T-helper 2 cell treated with Interferon-gamma antibody and Interleukin-4, amounts not matched to agents 5 μg/mL and 100 μg/mL, for 36 hours (primary cell): Measurements from ENCODE around the gene TBC1D4.

ENCODE experiments used
- DNase-seq: peaks from one replicate; pipeline ENCODE4 v3.0.0; 2021; ENCODE audit warnings: low spot score
- H3K27ac Mint-ChIP-seq: one replicate; pipeline ENCODE4 v1.8.0; 2021; ENCODE audit warnings: mild to moderate bottlenecking, mixed read lengths
- H3K27me3 Mint-ChIP-seq: one replicate; pipeline ENCODE4 v1.8.0; 2021; ENCODE audit warnings: low read depth, mixed read lengths
- H3K36me3 Mint-ChIP-seq: one replicate; pipeline ENCODE4 v1.8.0; 2021; ENCODE audit warnings: low read depth, mixed read lengths
- H3K4me1 Mint-ChIP-seq: one replicate; pipeline ENCODE4 v1.8.0; 2021; ENCODE audit warnings: low read depth, mixed read lengths
- H3K4me3 Mint-ChIP-seq: one replicate; pipeline ENCODE4 v1.8.0; 2022; ENCODE audit warnings: mild to moderate bottlenecking, moderate library complexity, mixed read lengths
- H3K9me3 Mint-ChIP-seq: one replicate; pipeline ENCODE4 v1.8.0; 2021; ENCODE audit warnings: mixed read lengths

Gene TBC1D4

DNA sequence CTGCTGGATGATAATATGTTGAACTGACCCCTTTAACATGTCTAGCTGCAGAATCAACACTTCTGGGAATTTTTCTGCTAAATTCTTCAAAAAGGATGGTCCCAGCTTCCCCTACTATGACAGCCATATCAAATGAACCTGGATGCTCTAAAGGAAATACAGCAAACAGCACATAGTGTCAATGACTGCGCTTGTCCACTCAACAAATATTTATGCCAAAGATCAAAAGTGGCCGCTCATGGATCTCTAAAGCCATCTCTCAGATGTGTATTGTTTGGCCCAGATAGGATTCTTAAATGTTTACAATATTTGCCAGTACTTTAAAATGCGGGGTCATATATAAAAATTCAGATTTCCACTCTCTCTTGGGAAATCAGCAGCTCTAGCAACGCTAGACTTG is 3.3 kb downstream of the TBC1D4 start:
- Mint-ChIP-seq H3K4me3 (no peak overlapping the region), H3K4me1 (peaks cover 9% of the 10 kb centered on the region), H3K27ac (no peak overlapping the region), H3K36me3 (no peaks in the 10 kb centered on the region), H3K9me3 (no peaks in the 10 kb centered on the region), H3K27me3 (peaks cover 51% of the 10 kb centered on the region)
- DNase-seq = no peak

DNA sequence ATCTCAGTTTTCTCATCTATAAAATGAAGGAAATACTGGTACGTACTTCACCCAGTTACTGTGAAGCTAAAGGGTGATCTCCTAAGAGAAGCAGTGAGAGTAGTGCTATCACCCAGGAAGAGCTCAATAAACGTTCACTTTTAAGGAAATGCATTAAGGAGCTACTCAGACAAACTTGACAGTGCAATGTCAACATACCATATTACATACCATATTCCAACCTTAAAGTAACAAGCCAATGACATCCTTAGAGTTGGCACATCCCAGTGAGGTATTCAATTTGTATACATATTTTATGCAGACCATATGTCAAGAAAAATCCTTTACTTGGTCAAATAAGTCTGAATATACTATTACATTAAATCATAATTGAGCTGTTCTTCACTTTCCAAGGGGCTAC is 7.0 kb downstream of the TBC1D4 start:
- H3K27me3 Mint-ChIP-seq = peaks cover 34% of the 10 kb centered on the region
- H3K27ac Mint-ChIP-seq = no peak overlapping the region
- DNase-seq = no peak
- no peak overlapping the region for H3K4me3 Mint-ChIP-seq
- no peaks in the 10 kb centered on the region for H3K4me1 Mint-ChIP-seq
- H3K36me3 Mint-ChIP-seq = no peaks in the 10 kb centered on the region
- H3K9me3 Mint-ChIP-seq = no peaks in the 10 kb centered on the region

DNA sequence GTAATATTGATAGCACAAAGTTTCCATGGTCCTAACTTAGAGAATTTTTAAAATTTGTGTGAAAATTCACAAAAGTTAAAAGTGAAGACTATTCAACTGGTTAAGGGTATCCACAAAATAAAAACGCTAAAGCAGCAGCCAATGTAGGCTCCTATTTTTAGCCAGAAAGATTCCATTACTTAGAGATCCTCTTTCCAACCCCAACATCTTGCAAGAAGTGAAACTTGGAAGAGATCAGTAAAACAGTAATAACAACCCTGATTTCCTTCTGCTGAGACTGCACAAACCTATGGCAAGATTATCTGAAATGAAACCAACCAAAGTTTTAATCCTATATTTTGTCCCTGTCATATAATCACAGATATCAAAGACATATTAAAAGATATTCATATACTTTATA is 8.5 kb downstream of the TBC1D4 start:
- no peaks in the 10 kb centered on the region for H3K36me3 Mint-ChIP-seq
- H3K27me3 Mint-ChIP-seq = peaks cover 21% of the 10 kb centered on the region
- DNase-seq = no peak
- H3K4me1 Mint-ChIP-seq = no peaks in the 10 kb centered on the region
- no peak overlapping the region for H3K4me3 Mint-ChIP-seq
- H3K9me3 Mint-ChIP-seq = no peaks in the 10 kb centered on the region
- H3K27ac Mint-ChIP-seq = no peak overlapping the region

DNA sequence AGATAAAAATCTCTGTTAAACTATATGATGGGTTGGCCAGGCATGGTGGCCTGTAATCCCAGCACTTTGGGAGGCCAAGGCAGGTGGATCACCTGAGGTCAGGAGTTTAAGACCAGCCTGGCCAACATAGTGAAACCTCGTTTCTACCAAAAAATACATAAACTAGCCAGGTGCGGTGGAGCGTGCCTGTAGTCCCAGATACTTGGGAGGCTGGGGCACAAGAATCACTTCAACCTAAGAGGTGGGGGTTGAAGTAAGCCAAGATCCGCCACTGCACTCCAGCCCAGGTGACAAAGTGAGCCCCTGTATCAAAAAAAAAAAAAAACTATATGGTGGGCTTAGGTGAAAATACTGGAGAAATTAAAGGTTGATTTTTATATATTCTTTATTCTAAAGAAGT is 11.3 kb downstream of the TBC1D4 start:
- Mint-ChIP-seq H3K4me3 (no peak overlapping the region), H3K4me1 (no peaks in the 10 kb centered on the region), H3K27ac (no peak overlapping the region), H3K27me3 (peaks cover 5% of the 10 kb centered on the region), H3K36me3 (no peaks in the 10 kb centered on the region), H3K9me3 (no peaks in the 10 kb centered on the region)
- no peak for DNase-seq

DNA sequence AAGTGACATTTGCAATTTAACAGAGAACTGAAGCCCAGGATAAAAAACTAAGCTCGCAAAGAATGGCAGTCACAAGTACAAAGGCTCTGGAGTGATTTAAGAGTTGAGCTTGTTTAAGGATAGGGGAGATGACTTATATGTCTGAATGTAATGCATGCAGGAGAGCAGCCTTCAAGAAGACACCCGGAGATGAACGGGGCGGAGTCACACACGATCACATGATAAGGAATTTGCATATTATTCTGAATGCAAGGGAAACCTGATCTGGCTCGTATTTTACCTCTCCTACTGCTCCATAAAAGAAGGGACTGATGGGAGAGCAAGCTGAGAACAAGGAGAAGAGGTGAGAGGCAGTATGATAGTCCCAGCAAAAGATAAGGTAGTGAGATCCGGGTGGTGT is 12.9 kb downstream of the TBC1D4 start:
- Mint-ChIP-seq H3K4me1 (no peaks in the 10 kb centered on the region), H3K9me3 (no peaks in the 10 kb centered on the region)

DNA sequence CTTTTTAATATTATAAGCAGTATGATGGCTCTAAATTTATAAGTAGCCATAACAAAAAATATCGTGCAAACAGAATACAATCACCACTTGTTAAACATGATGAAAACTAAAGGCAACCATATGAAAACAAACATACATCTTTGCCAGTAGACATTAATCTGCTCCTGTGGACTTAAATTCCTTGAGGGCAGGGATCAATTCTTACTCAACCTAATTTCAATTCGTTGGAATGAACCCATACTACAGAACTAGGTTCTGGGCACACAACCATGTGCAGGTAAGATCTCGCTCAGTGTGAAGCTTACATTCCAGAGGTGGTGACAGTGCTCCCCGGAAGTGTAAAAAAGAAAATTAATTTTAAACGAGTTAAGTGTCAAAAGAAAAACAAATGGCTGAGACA is 13.4 kb downstream of the TBC1D4 start:
- Mint-ChIP-seq H3K4me3 (no peak overlapping the region), H3K36me3 (no peaks in the 10 kb centered on the region), H3K9me3 (no peaks in the 10 kb centered on the region), H3K27me3 (peaks cover 5% of the 10 kb centered on the region), H3K27ac (no peak overlapping the region), H3K4me1 (no peaks in the 10 kb centered on the region)
- no peak for DNase-seq

More for the DNA sequence above, 12.9 kb downstream of the TBC1D4 start:
- no peak for DNase-seq
- Mint-ChIP-seq H3K27ac (no peak overlapping the region), H3K36me3 (no peaks in the 10 kb centered on the region), H3K27me3 (peaks cover 5% of the 10 kb centered on the region), H3K4me3 (no peak overlapping the region)

DNA sequence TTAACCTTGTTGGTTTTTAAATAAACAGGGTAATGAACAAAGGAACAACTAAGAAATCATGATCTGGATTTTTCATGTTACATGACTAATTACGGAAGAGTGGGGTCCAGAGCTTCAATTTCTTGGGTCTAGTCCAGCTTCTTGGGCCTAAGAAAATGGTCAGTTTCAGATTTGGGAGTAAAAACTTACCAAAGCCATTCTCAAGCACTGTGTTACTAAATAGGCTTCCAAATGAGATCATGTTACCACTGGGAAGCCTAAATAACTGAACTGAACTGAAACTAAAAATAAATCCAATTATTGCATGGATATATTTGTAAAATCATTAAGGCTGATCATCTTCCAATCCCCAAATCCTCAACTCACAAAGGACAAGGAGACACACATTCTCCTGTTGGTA is 13.9 kb downstream of the TBC1D4 start:
- Mint-ChIP-seq H3K9me3 (no peaks in the 10 kb centered on the region), H3K27me3 (peaks cover 5% of the 10 kb centered on the region), H3K4me1 (no peaks in the 10 kb centered on the region), H3K4me3 (no peak overlapping the region), H3K27ac (no peak overlapping the region), H3K36me3 (no peaks in the 10 kb centered on the region)
- no peak for DNase-seq

DNA sequence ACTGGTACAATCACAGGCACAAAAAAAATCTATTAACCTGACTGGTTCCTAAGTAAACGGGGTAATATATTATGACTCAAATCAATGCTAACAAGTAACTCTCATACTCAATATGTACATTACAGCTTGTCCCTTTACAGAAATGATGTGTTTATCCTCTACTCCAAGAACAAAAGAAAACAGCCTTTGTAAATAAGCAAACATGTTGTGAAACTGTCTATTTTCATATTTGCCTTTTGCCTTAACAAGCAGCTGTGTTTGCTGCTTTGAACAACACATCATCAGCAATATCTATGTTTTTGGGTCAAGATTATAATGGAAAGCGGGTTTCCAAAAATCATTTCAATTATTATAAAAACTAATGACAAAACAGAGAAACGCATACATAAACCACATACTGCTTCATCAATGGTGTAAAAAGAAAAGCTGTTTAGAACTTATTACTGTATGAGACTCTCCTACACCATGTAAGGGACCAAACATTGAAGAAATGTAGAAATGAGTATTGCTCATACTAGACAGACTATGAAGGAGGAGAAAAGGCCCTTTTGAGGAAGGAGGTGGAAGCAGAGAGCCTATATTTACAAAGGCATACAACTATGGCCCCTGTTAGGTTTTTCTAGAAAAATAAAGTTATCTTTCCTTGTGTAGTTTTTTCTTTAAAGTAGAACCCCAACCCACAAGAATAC is 14.8 kb downstream of the TBC1D4 start:
- Mint-ChIP-seq H3K27ac (no peak overlapping the region), H3K27me3 (peaks cover 6% of the 10 kb centered on the region), H3K4me3 (no peak overlapping the region), H3K9me3 (no peaks in the 10 kb centered on the region), H3K4me1 (no peaks in the 10 kb centered on the region), H3K36me3 (no peaks in the 10 kb centered on the region)
- no peak for DNase-seq

DNA sequence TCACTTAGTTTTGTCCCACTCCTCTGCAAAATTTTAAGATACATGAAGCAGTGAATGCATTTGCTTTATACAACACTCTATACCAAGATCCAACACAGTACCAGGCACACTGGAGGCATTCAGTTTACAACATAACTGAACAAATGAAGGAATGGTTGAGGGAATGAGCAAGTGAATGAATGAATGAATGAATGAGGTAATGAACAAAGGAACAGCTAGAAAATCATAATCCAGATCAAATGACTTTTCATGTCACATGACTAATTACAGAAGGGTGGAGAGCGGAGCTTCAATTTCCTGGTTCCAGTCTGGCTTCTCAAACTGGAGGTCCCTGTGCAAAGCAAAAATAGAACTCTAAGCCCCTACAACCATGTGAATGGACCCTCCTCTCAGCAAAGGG is 16.7 kb downstream of the TBC1D4 start:
- Mint-ChIP-seq H3K4me1 (no peaks in the 10 kb centered on the region), H3K9me3 (no peaks in the 10 kb centered on the region), H3K27me3 (peaks cover 6% of the 10 kb centered on the region), H3K4me3 (no peak overlapping the region), H3K36me3 (no peaks in the 10 kb centered on the region), H3K27ac (no peak overlapping the region)
- DNase-seq = no peak

DNA sequence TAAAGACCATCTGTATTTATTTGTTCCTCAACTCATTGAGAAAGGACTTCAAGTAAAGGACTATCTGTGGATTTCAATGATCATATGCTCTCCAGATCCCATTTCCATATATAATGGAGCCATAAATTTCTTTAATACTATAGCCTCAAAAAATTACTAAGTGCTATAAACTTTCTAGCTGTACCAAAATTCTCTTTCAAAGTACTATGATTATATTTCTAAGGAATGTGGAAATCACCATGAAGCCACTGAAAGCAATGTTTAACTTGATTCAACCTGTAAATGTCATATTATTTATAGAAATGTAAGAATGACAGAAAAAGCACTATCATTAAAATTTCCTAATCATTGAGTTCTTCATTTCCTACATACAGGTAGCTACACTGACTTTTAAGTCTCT is 20.7 kb downstream of the TBC1D4 start:
- no peak overlapping the region for H3K27ac Mint-ChIP-seq
- no peak for DNase-seq
- H3K36me3 Mint-ChIP-seq = no peaks in the 10 kb centered on the region
- no peaks in the 10 kb centered on the region for H3K4me1 Mint-ChIP-seq
- H3K9me3 Mint-ChIP-seq = no peaks in the 10 kb centered on the region
- no peak overlapping the region for H3K4me3 Mint-ChIP-seq
- H3K27me3 Mint-ChIP-seq = peaks cover 4% of the 10 kb centered on the region

DNA sequence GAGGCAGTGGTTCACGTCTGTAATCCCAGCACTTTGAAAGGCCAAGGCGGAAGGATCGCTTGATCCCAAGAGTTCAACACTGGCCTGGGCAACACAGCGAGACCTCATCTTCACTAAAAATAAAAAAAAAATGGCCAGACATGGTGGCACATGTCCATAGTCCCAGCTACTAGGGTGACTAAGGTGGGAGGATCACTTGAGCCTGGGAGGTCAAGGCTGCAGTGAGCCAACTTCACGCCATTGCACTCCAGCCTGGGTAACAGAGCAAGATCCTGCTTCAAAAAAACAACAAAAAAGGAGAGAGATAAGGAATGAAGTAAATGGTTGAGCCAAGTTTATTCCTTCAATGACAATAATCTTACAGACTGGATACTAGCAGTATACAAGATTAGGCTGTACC is 21.3 kb downstream of the TBC1D4 start:
- H3K27ac Mint-ChIP-seq = no peak overlapping the region

DNA sequence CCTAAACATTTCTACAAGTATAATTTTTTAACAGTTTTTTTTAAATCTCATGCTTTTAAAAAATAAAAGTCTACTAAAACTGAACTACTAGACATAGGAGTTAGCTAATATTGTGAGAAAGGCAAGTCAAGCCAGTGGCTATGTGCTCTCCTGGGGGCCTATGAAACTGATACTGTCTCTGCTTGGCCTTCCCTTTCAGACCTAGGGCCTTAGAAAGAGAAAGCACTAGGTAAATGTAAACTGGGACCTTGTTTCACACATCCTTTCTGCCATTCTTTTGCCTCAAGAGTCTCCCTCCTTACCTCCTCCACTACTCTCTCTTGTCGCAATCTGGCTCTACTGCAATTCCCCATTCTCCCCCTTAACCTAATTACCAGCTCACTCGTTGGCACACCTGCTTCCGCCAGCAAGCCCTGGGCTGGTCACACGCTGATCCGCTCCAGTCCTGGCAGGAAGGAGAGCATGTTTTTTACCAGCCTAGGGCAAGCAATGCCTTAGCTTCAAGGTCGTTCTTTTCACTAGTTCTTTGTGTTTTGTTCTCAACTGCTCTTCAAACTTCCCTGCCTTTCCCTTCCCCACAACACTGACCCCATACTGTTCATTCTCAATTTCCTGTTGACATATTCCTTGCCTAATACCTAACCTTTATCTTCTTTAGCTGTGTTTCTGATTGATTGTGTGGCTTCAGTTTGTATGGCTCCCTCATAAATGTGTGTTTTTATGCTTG is 23.1 kb downstream of the TBC1D4 start:
- no peak overlapping the region for H3K27ac Mint-ChIP-seq
- H3K4me1 Mint-ChIP-seq = no peaks in the 10 kb centered on the region
- H3K4me3 Mint-ChIP-seq = no peak overlapping the region
- no peaks in the 10 kb centered on the region for H3K9me3 Mint-ChIP-seq
- no peaks in the 10 kb centered on the region for H3K36me3 Mint-ChIP-seq
- H3K27me3 Mint-ChIP-seq = peaks cover 8% of the 10 kb centered on the region
- DNase-seq = no peak

More for the DNA sequence above, 21.3 kb downstream of the TBC1D4 start:
- Mint-ChIP-seq H3K9me3 (no peaks in the 10 kb centered on the region), H3K4me1 (no peaks in the 10 kb centered on the region), H3K27me3 (peaks cover 4% of the 10 kb centered on the region), H3K4me3 (no peak overlapping the region), H3K36me3 (no peaks in the 10 kb centered on the region)
- no peak for DNase-seq

DNA sequence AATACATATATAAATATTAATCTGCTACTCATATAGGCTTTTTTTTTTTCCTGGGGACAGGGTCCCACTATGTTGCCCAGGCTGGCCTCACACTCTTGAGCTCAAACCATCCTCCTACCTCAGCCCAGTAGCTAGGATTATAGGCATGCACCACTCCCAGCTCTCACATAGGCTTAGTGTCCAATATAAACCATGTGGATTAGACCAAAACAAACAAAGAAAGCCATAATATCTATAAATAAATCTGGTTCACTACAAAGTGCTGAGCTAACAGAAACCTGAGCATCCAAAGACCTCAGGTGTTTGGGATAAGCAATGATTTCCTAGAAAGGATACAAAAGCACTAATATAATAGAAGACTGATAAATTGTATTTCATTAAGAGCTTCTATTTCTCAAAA is 26.0 kb downstream of the TBC1D4 start:
- no peaks in the 10 kb centered on the region for H3K9me3 Mint-ChIP-seq
- H3K4me1 Mint-ChIP-seq = no peaks in the 10 kb centered on the region
- no peak overlapping the region for H3K27ac Mint-ChIP-seq
- H3K4me3 Mint-ChIP-seq = no peak overlapping the region
- peaks cover 4% of the 10 kb centered on the region for H3K27me3 Mint-ChIP-seq
- DNase-seq = no peak
- H3K36me3 Mint-ChIP-seq = no peaks in the 10 kb centered on the region

DNA sequence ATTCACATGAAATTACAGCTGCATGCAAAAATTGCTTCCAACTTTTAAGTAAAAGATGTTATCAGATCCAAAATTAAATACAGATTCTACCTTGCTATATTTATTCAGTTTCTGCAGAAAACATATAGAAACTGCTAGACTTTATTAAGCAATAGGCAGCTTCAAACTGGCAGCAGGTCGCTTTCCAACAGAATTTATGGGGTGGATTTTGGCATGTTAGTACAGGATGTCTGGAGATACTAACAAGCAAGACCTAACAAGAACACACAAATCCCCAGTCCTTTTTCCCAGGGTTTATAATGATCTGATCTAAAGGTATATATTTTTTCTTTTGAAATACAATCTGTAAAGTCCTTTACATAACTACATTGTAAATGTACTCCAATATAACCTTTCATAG is 27.5 kb downstream of the TBC1D4 start:
- Mint-ChIP-seq H3K27me3 (peaks cover 6% of the 10 kb centered on the region), H3K36me3 (no peaks in the 10 kb centered on the region), H3K27ac (no peak overlapping the region), H3K4me3 (no peak overlapping the region), H3K4me1 (no peaks in the 10 kb centered on the region), H3K9me3 (no peaks in the 10 kb centered on the region)
- no peak for DNase-seq

DNA sequence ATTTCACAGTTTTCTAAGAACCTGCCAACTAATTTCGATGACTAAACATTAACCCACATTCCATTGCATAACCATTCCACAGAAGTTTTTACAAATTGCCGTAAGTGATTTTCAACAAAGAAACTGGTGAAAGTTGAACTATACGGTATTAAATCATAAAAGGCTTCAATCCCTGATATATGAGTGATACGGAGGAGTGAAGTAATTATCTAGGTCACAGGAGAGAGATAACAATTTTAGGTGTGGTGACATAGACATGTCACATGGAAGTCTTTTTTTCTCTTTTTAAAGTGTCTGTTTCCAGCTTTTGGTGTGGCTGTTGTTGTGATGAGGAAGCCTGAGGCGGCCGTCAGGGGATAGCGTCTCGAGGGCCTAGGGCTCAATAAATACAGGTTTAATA is 29.4 kb downstream of the TBC1D4 start:
- H3K36me3 Mint-ChIP-seq = no peaks in the 10 kb centered on the region
- H3K27me3 Mint-ChIP-seq = peaks cover 6% of the 10 kb centered on the region
- no peak overlapping the region for H3K4me3 Mint-ChIP-seq
- H3K9me3 Mint-ChIP-seq = no peaks in the 10 kb centered on the region
- DNase-seq = no peak
- no peak overlapping the region for H3K27ac Mint-ChIP-seq
- no peaks in the 10 kb centered on the region for H3K4me1 Mint-ChIP-seq
